ENCODE results near the gene TUBGCP2.

DNA sequence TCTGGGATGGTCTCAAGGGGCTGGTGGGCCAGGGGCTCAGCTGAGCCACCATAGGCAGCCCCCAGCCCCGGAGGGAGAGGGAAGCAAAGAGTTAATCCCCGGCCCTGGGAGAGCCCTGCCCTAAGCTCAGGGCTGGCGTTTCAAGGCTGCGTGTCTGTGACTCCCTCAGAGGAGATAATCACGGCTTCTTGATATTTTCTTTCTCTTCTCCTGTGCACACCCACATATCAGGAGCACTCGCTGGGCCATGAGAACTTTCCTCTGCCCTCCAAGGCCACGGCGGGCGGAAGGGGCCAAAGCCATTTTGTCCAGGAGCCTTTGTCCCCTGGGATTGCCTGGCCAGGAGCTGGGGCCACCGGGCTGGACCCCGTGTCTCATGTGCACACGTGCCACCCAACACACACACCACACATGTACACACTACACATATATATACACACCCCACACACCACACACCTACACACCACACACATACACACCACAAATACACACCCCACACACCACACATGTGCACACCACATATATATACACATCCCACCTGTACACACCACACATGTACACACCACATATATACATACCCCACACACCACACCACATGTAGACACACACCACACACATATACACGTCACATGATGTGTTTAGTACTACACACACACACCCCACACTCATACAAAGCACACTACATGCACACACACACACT is 54.1 kb downstream of the TUBGCP2 start:
- no peak for TF ChIP-seq CTCF (conservative IDR thresholded peaks at IDR 0.05; ENCODE audit: low read depth, low read length)
- no peak for TF ChIP-seq EZH2 (IDR thresholded peaks at IDR 0.05; ENCODE audit: borderline replicate concordance, low read depth, low read length, poor library complexity, severe bottlenecking)

Data from A673 (cell line).